ENCODE data around the gene C2orf80. TPM values are rescaled to one million over a fixed set of nuclear protein-coding genes. Genes with fewer than 3 reads are reported as not detected.

C2orf80 gene
- total and polyA plus RNA-seq, 9 of the 15 experiments (the other 6 are each of a cell fraction or from before 2014, with no cell fraction given) = not detected

- TF ChIP-seq REST (IDR thresholded peaks at IDR 0.05; ENCODE audit: borderline replicate concordance) (peak; percentile 69), REST (CRISPR knock-in tag; IDR thresholded peaks at IDR 0.05; ENCODE audit: low read depth) (no peak), CEBPB (tag; IDR thresholded peaks at IDR 0.05) (peak; percentile 60), RAD21 (CRISPR knock-in tag; conservative IDR thresholded peaks at IDR 0.05 in 1 of 2, IDR thresholded peaks at IDR 0.05 in 1 of 2) (peak; percentile 62 to 68), KLF16 (IDR thresholded peaks at IDR 0.05) (peak; percentile 31; the same call in 1 of the 2 replicates), TBP (optimal IDR thresholded peaks at IDR 0.05; ENCODE audit: low read depth, low read length) (no peak), ATF7 (IDR thresholded peaks at IDR 0.05) (0 out of 2 replicates have a peak, but pooled peaks have one; percentile 25)
Observed at GRCh38 chr2:208175069-208175839, 14.6 kb downstream of the C2orf80 start (continued).

Measured in K562 (cell line).